NCI-H748 treated with DMSO at 0.1 percent for 48 hours (cell line): ENCODE data around the gene LPAR6.

Experiments
- DNase-seq: peaks from one replicate; lab custom pipeline; 2025; lab: John Stamatoyannopoulos, UW

The LPAR6 gene

GRCh38 chr13:48414501-48414900, 1.6 kb upstream of the LPAR6 start:
- DNase-seq, result no peak

GRCh38 chr13:48411841-48412531, 927 bp downstream of the LPAR6 start:
- no peak for DNase-seq

- no peak for DNase-seq
Measured at GRCh38 chr13:48411147-48411794, 1.6 kb downstream of the LPAR6 start.

GRCh38 chr13:48410199-48410598, 2.7 kb downstream of the LPAR6 start:
- DNase-seq, result no peak

- no peak for DNase-seq
Measured at GRCh38 chr13:48405875-48406274, 7.0 kb downstream of the LPAR6 start.

GRCh38 chr13:48404952-48405351, 8.0 kb downstream of the LPAR6 start:
- DNase-seq, result no peak

- no peak for DNase-seq
Measured at GRCh38 chr13:48403913-48404312, 9.0 kb downstream of the LPAR6 start.

GRCh38 chr13:48403151-48403631, 9.7 kb downstream of the LPAR6 start:
- DNase-seq, result no peak

GRCh38 chr13:48402325-48402932, 10.5 kb downstream of the LPAR6 start:
- DNase-seq, result no peak

GRCh38 chr13:48401480-48401879, 11.4 kb downstream of the LPAR6 start:
- no peak for DNase-seq

- no peak for DNase-seq
Measured at GRCh38 chr13:48400850-48401291, 12.0 kb downstream of the LPAR6 start.

GRCh38 chr13:48400090-48400694, 12.7 kb downstream of the LPAR6 start:
- no peak for DNase-seq

GRCh38 chr13:48398450-48399095, 14.3 kb downstream of the LPAR6 start:
- DNase-seq, result no peak

GRCh38 chr13:48397744-48398143, 15.2 kb downstream of the LPAR6 start:
- DNase-seq, result no peak

- no peak for DNase-seq
Measured at GRCh38 chr13:48393698-48394085, 19.2 kb downstream of the LPAR6 start.

- DNase-seq, result no peak
Measured at GRCh38 chr13:48393030-48393697, 19.7 kb downstream of the LPAR6 start.

GRCh38 chr13:48391257-48391656, 21.7 kb downstream of the LPAR6 start:
- DNase-seq, result no peak

- no peak for DNase-seq
Measured at GRCh38 chr13:48386816-48387215, 26.1 kb downstream of the LPAR6 start.

- no peak for DNase-seq
Measured at GRCh38 chr13:48383384-48383783, 29.5 kb downstream of the LPAR6 start.

GRCh38 chr13:48380581-48380980, 32.3 kb downstream of the LPAR6 start:
- no peak for DNase-seq

GRCh38 chr13:48377857-48378256, 35.1 kb downstream of the LPAR6 start:
- DNase-seq, result no peak

- no peak for DNase-seq
Measured at GRCh38 chr13:48370815-48371214, 42.1 kb downstream of the LPAR6 start.
